Osteocyte (in vitro differentiated cells): Measurements from ENCODE around the gene C1orf167. TPM values are rescaled to one million over a fixed set of nuclear protein-coding genes. Genes with fewer than 3 reads are reported as not detected.
A peak's percentile ranks its signal among the peaks of the same experiment; 100 is the strongest.
"Not testable (repeated sequence)": the region's sequence is repeated elsewhere in the genome, so short reads cannot be mapped to it uniquely, and the experiment has no call there.

Experiments used
- DNase-seq: peaks from one replicate; pipeline ENCODE4 v3.0.0; 2021; ENCODE audit warnings: mixed read lengths; ENCODE audit not compliant: unreplicated experiment; ENCODE audit errors: extremely low spot score
- H3K27ac Mint-ChIP-seq: one replicate; pipeline ENCODE4 v1.8.0; 2021; ENCODE audit warnings: mild to moderate bottlenecking, mixed read lengths; ENCODE audit not compliant: unreplicated experiment
- H3K27me3 Mint-ChIP-seq: one replicate; pipeline ENCODE4 v1.8.0; 2021; ENCODE audit warnings: mixed read lengths; ENCODE audit not compliant: unreplicated experiment
- H3K36me3 Mint-ChIP-seq: one replicate; pipeline ENCODE4 v1.8.0; 2021; ENCODE audit warnings: mixed read lengths; ENCODE audit not compliant: unreplicated experiment
- H3K4me1 Mint-ChIP-seq: one replicate; pipeline ENCODE4 v1.8.0; 2021; ENCODE audit warnings: mixed read lengths; ENCODE audit not compliant: unreplicated experiment
- H3K4me3 Mint-ChIP-seq: one replicate; pipeline ENCODE4 v1.8.0; 2021; ENCODE audit warnings: mild to moderate bottlenecking, moderate library complexity, mixed read lengths; ENCODE audit not compliant: unreplicated experiment
- H3K9me3 Mint-ChIP-seq: one replicate; pipeline ENCODE4 v1.8.0; 2021; ENCODE audit warnings: mixed read lengths; ENCODE audit not compliant: unreplicated experiment
- total RNA-seq: library from RNA; stranded (reverse); gene quantifications from 2 replicates; pipeline ENCODE4 v1.2.1, GENCODE V29; 2021
- TF ChIP-seq, protein P1 (sequence below): fragments of 200-600 bp; sonication (generic); IDR thresholded peaks from 2 replicates; pipeline ENCODE4 v1.5.0; 2021; ENCODE audit warnings: antibody characterized with exemption, mild to moderate bottlenecking, moderate library complexity

Gene C1orf167
- total RNA-seq, 1 donor from 2014 or later = not detected

DNA sequence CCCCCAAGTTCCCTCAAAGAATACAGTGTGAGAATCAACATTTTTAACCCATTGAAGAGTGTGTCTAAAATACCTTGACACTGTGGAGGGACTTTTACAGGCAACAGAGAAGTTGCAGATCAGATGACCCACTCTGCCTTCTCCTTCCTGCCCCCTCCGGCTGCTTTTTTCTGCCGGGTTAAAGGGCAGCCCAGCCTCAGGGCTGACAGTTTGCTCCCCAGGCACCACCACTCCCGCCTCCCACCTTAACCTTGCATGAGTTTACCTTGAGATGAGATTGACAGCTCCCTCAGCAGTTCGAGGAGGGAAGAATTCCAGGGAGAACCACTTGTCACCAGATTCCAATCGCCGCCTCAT, 40.6 kb downstream of the C1orf167 start:
- peaks cover 52% of the 10 kb centered on the region for H3K4me1 Mint-ChIP-seq
- no peaks in the 10 kb centered on the region for H3K27me3 Mint-ChIP-seq
- H3K36me3 Mint-ChIP-seq = peaks cover 15% of the 10 kb centered on the region
- TF ChIP-seq, protein P1, sequence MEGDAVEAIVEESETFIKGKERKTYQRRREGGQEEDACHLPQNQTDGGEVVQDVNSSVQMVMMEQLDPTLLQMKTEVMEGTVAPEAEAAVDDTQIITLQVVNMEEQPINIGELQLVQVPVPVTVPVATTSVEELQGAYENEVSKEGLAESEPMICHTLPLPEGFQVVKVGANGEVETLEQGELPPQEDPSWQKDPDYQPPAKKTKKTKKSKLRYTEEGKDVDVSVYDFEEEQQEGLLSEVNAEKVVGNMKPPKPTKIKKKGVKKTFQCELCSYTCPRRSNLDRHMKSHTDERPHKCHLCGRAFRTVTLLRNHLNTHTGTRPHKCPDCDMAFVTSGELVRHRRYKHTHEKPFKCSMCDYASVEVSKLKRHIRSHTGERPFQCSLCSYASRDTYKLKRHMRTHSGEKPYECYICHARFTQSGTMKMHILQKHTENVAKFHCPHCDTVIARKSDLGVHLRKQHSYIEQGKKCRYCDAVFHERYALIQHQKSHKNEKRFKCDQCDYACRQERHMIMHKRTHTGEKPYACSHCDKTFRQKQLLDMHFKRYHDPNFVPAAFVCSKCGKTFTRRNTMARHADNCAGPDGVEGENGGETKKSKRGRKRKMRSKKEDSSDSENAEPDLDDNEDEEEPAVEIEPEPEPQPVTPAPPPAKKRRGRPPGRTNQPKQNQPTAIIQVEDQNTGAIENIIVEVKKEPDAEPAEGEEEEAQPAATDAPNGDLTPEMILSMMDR = no peak
- DNase-seq = no peak
- H3K27ac Mint-ChIP-seq = peak overlapping the region; percentile 92
- H3K4me3 Mint-ChIP-seq = peak overlapping the region; percentile 100
- H3K9me3 Mint-ChIP-seq = no peaks in the 10 kb centered on the region

DNA sequence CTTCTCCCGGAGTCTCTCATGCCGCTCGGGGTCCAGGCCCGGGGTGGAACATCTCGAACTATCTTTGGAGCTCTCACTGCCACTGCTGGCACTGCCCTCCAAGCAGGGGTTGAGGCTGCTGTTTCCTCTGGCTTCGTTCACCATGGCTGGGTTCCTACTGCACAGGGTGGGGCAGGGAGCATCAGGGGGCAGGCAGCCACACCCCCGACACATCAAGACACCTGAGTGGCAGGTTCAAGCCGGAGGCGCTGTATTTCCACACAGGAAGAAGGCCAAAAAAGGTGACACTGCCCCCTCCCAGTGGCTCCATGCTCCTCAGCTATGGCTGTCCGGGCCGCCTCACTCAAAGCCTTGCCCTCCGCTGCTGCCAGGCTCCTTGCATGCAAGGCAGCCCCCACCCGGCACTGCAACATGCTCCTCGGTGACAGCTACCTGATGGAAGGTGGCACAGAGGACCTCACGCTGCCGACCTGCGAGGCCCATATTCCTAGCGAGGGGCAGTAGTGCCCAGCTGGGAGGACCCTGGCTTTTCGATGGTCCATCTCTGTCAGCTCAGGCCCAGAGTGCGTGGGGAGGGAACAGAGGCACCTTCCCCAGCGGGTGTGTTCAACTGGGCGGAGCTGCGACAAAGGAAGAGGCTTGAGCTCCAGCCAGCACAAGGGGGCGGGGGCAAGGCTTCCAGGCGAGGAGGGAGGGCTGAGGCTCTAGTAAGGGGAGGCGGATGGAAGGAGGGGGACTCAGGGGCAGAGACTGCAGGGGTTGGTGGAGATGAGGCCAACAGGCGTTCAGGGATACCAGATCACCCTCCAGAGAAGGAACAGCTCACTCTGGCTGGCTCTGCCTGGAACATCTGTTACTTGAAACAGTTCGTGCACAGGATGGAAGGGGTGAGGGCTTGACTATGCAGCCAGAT, 41.2 kb downstream of the C1orf167 start:
- Mint-ChIP-seq H3K4me1 (peaks cover 57% of the 10 kb centered on the region), H3K27ac (peak overlapping the region; percentile 92), H3K9me3 (no peaks in the 10 kb centered on the region), H3K4me3 (peak overlapping the region; percentile 100), H3K27me3 (no peaks in the 10 kb centered on the region), H3K36me3 (peaks cover 16% of the 10 kb centered on the region)
- peak; percentile 96 for DNase-seq
- TF ChIP-seq, protein P1 = no peak

DNA sequence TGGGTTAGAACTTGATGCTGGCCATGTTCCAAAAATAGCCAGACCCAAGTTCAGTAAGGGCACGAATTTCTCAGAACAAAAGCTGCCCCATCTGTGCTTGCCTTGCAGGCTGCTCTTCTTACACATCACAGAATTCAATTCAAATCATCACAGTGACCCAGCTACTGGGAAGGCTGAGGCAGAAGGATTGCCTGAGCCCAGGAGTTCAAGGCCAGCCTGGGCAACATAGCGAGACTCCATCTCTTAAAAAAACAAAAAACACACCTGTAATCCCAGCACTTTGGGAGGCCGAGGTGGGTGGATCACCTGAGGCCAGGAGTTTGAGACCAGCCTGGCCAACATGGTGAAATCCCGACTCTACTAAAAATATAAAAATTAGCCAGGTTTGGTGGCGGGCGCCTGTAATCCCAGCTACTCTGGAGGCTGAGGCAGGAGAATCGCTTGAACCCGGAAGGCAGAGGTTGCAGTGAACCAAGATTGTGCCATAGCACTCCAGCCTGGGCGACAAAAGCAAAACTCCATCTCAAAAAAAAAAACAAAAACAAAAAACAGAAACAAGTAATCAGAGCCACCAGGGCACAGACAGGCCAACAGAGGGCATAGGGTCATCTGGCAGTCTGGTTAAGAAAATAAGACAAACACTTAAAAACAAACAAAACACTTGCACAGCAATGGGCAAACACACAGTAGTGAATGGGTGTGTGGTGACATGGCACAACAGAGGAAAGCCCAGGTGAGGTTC, 42.1 kb downstream of the C1orf167 start:
- Mint-ChIP-seq H3K4me1 (peaks cover 62% of the 10 kb centered on the region), H3K36me3 (peaks cover 21% of the 10 kb centered on the region), H3K4me3 (peak overlapping the region; percentile 100), H3K27ac (peak overlapping the region; percentile 92)
- not testable (repeated sequence) for H3K27me3 Mint-ChIP-seq, H3K9me3 Mint-ChIP-seq, DNase-seq

DNA sequence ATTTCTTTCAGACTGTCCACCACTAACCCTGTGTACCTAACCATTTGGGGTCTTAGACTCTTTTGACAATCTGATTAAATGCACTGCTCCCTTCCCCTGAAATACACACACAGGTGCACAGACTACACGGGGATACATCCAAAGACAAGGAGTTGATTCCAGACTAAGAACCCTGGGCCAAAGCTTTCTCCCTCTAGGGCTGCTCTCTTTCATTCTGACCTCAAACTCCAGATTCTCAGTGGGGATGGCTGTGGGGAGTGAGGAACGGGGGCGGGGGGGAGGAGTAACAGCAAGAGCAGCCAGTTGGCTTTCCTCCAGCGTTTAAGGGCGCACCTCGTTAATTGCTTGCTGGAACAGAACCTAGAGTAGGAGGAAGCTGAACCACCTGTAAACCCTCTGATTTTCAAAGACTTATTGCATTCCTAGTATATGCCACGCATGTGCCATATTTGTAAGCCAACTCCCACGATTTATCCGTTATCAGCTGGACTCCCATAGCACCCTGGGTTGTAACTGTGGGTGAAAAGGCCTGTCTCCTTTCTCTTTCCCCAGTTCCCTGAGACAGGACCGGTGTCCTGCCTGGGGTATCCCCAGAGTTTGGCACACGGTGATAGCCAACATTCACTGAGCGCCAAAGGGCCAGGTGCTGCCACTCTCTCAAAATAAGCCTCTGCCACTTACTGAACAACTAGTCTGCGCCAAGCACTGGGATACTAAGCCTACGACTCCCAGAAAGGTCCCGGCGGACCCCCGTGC, 42.9 kb downstream of the C1orf167 start:
- no peaks in the 10 kb centered on the region for H3K27me3 Mint-ChIP-seq
- peaks cover 65% of the 10 kb centered on the region for H3K4me1 Mint-ChIP-seq
- peaks cover 27% of the 10 kb centered on the region for H3K36me3 Mint-ChIP-seq
- H3K27ac Mint-ChIP-seq = peak overlapping the region; percentile 92
- no peaks in the 10 kb centered on the region for H3K9me3 Mint-ChIP-seq
- TF ChIP-seq, protein P1 = no peak
- DNase-seq = no peak
- peak overlapping the region; percentile 100 for H3K4me3 Mint-ChIP-seq

DNA sequence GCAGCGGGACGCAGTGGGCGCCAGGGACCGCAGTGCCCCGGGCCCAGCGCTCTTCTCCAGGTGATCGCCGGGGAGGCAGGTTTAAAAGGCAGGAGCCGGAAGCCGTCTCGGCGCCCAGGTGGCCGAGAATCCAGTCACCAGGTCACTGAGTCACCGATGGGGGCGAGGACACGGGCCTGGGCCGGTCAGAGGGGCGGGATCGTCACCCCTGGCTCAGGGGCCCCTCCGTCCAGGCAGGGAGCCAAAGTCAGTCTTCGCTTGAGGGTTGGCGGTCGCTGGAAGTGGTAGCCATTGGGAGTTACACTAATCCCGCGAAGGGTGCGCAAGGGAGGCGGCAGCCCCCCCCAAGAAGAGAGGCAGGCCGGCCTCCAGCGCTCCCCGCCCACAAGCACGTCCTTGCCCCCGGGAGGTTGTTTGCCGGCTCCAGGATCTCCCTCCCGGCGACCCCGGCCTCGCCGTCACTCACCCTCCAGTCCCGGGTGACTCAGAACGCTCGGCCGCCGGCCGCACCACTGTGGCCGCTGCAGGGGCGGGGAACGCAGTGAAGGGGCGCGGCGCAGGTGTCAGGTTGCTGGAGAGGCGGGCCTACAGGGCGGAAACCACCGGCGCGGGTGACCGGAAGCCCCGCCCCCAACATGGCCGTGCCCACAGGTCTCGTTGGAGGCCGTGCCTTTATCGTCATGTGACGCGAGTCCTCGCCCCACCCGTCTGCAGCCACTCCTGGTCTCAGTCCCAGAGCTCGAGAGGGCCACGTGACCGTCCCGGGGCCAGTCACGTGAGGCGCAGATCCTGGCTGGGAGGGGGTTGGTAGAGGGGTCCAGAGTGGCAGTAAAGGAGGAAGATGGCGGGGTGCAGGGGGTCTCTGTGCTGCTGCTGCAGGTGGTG, 43.7 kb downstream of the C1orf167 start, which contains the start of the genes CLCN6 and MTHFR:
Gene CLCN6, plus strand, starts transcription at position 770 of the 885 bp plus-strand sequence. Its CDS starts 72 bp downstream, at position 842.
Gene MTHFR, minus strand, starts transcription at position 543 of the 885 bp plus-strand sequence. CDS start 2,848 bp downstream, outside the sequence.
- H3K27ac Mint-ChIP-seq = peak within 1 kb of the TSS; percentile 98

More for the DNA sequence above, 43.7 kb downstream of the C1orf167 start, which contains the start of the genes CLCN6 and MTHFR:
- H3K9me3 Mint-ChIP-seq = no peaks in the 10 kb centered on the region
- peaks cover 65% of the 10 kb centered on the region for H3K4me1 Mint-ChIP-seq
- peak; percentile 100 for DNase-seq
- H3K36me3 Mint-ChIP-seq = peaks cover 26% of the 10 kb centered on the region
- TF ChIP-seq, protein P1 = no peak
- H3K4me3 Mint-ChIP-seq = peak within 1 kb of the TSS; percentile 100
- H3K27me3 Mint-ChIP-seq = no peaks in the 10 kb centered on the region
